Caco-2 (cell line): Measurements from ENCODE around the gene TBPL1. TPM values are rescaled to one million over a fixed set of nuclear protein-coding genes. Genes with fewer than 3 reads are reported as not detected.
"Not testable (repeated sequence)": the region's sequence is repeated elsewhere in the genome, so short reads cannot be mapped to it uniquely, and the experiment has no call there.

Experiments used
- BruUV-seq: library from RNA; stranded (reverse); fragments of 400-500 nt; replicated peaks from 2 replicates; lab custom pipeline; 2021; lab: Mats Ljungman, UMichigan
- CTCF ChIA-PET: fragments of 300-600 bp; sonication (Branson Sonifier 250); formaldehyde crosslinking; loops from one replicate; lab custom pipeline; 2022; ENCODE audit warnings: antibody characterized with exemption; lab: Charles Lee
- POLR2A ChIA-PET: fragments of 300-600 bp; sonication (Branson Sonifier 250); formaldehyde crosslinking; loops from one replicate; lab custom pipeline; 2022; ENCODE audit warnings: antibody characterized with exemption; lab: Charles Lee
- DNase-seq, 2 experiments: peaks; one replicate each; pipeline versions ENCODE4 v3.0.0 to v3.0.0-alpha.2; 2020 to 2022
- H3K27me3 ChIP-seq: replicated peaks from 2 replicates; pipeline ENCODE4 v1.6.0; 2011; ENCODE audit warnings: low read length; ENCODE audit not compliant: control insufficient read depth, insufficient read depth
- H3K36me3 ChIP-seq: 2 replicates; pipeline ENCODE4 v1.5.1; 2011; ENCODE audit warnings: low read length; ENCODE audit not compliant: control insufficient read depth, insufficient read depth
- H3K4me1 ChIP-seq: fragments of 250-450 bp; sonication (Bioruptor Pico); 2 replicates; pipeline ENCODE4 v1.5.1; 2020; ENCODE audit warnings: mild to moderate bottlenecking
- H3K4me3 ChIP-seq: 2 replicates; pipeline ENCODE4 v1.5.1; 2011; ENCODE audit warnings: low read depth, mild to moderate bottlenecking, control low read depth, low read length
- H3K9me3 ChIP-seq: fragments of 250-450 bp; sonication (Bioruptor Pico); 2 replicates; pipeline ENCODE4 v1.5.1; 2020; ENCODE audit warnings: mild to moderate bottlenecking, moderate library complexity
- H3K27ac Mint-ChIP-seq: one replicate; pipeline ENCODE4 v1.8.0; 2022; ENCODE audit warnings: mixed read lengths; ENCODE audit not compliant: unreplicated experiment
- H3K27me3 Mint-ChIP-seq: one replicate; pipeline ENCODE4 v1.8.0; 2022; ENCODE audit warnings: mixed read lengths; ENCODE audit not compliant: insufficient read depth, unreplicated experiment
- H3K36me3 Mint-ChIP-seq: one replicate; pipeline ENCODE4 v1.8.0; 2022; ENCODE audit warnings: mild to moderate bottlenecking, mixed read lengths; ENCODE audit not compliant: insufficient read depth, unreplicated experiment
- H3K4me1 Mint-ChIP-seq: one replicate; pipeline ENCODE4 v1.8.0; 2022; ENCODE audit warnings: low read depth, mixed read lengths; ENCODE audit not compliant: unreplicated experiment
- H3K4me3 Mint-ChIP-seq: one replicate; pipeline ENCODE4 v1.8.0; 2022; ENCODE audit warnings: mild to moderate bottlenecking, moderate library complexity, mixed read lengths; ENCODE audit not compliant: unreplicated experiment
- H3K9me3 Mint-ChIP-seq: one replicate; pipeline ENCODE4 v1.8.0; 2022; ENCODE audit warnings: mixed read lengths; ENCODE audit not compliant: unreplicated experiment
- CTCF ChIP-seq, 2 experiments: fragments of 200-600 bp in 1 of 2; IDR thresholded peaks; 1 replicate in 1 of 2; 2 replicates in 1 of 2; pipeline versions ENCODE4 v1.5.1 to v1.8.0; 2011 to 2022; ENCODE audit warnings: antibody characterized with exemption in 1 of 2, control low read depth in 1 of 2, inconsistent platforms in 1 of 2, low read depth in 1 of 2, low read length in 1 of 2, mild to moderate bottlenecking in 1 of 2, moderate library complexity in 1 of 2; ENCODE audit not compliant: insufficient read depth in 1 of 2, severe bottlenecking in 1 of 2, unreplicated experiment in 1 of 2
- intact Hi-C: fragments of 100-400 bp; cut with micrococcal nuclease; formaldehyde crosslinking; loops from one replicate; pipeline ENCODE4 v1.10.0; 2022; ENCODE audit not compliant: unreplicated experiment
- total RNA-seq: library from RNA; stranded (reverse); gene quantifications from 2 replicates; pipeline ENCODE4 v1.2.3, GENCODE V29; 2022

Gene TBPL1
- total RNA-seq, 1 experiment from 2014 or later = 19.3 TPM

GRCh38 chr6:133919362-133919761 lies 33.7 kb upstream of the TBPL1 start:
- Histone ChIP-seq H3K4me1 (no peaks in the 10 kb centered on the region), H3K4me3 (no peak overlapping the region), H3K27me3 (no peaks in the 10 kb centered on the region), H3K36me3 (no peaks in the 10 kb centered on the region), H3K9me3 (no peaks in the 10 kb centered on the region)
- no peak for TF ChIP-seq CTCF (IDR thresholded peaks at IDR 0.05; ENCODE audit: insufficient read depth in 1 of 2, low read depth in 1 of 2, low read length in 1 of 2, severe bottlenecking in 1 of 2, unreplicated experiment in 1 of 2)
- CTCF ChIA-PET = interaction anchor here (0.6 kb wide), 1 partner anchor 525 kb away, joined by 3 read pairs; no protein-coding TSS in a partner anchor
- no peaks in the 10 kb centered on the region for H3K4me1 Mint-ChIP-seq
- no peaks in the 10 kb centered on the region for H3K9me3 Mint-ChIP-seq
- intact Hi-C loops = no loop called here
- DNase-seq = no peak
- no peak overlapping the region for H3K27ac Mint-ChIP-seq
- BruUV-seq = no TSS peak
- POLR2A ChIA-PET = no interaction called here
- no peak overlapping the region for H3K4me3 Mint-ChIP-seq
- H3K36me3 Mint-ChIP-seq = no peaks in the 10 kb centered on the region
- H3K27me3 Mint-ChIP-seq = peaks cover 8% of the 10 kb centered on the region

GRCh38 chr6:133921249-133921859 lies 31.7 kb upstream of the TBPL1 start:
- intact Hi-C loops = loop anchor here (1.0 to 10.0 kb wide), 2 partner anchors 352 to 1023 kb away; no protein-coding TSS in a partner anchor
- ChIA-PET POLR2A (no interaction called here), CTCF (interaction anchor here (0.6 to 5.7 kb wide), 3 partner anchors 84 to 352 kb away, joined by 5 to 97 read pairs (median 6); no protein-coding TSS in a partner anchor)
- no peak overlapping the region for H3K27ac Mint-ChIP-seq
- Histone ChIP-seq H3K27me3 (no peaks in the 10 kb centered on the region), H3K4me1 (no peaks in the 10 kb centered on the region), H3K36me3 (no peaks in the 10 kb centered on the region), H3K9me3 (no peaks in the 10 kb centered on the region), H3K4me3 (no peak overlapping the region)
- no TSS peak for BruUV-seq
- peak; percentile 76 to 78 for DNase-seq
- no peak overlapping the region for H3K4me3 Mint-ChIP-seq
- no peaks in the 10 kb centered on the region for H3K36me3 Mint-ChIP-seq
- peaks cover 10% of the 10 kb centered on the region for H3K27me3 Mint-ChIP-seq
- no peaks in the 10 kb centered on the region for H3K9me3 Mint-ChIP-seq
- no peaks in the 10 kb centered on the region for H3K4me1 Mint-ChIP-seq
- TF ChIP-seq CTCF (IDR thresholded peaks at IDR 0.05; ENCODE audit: insufficient read depth in 1 of 2, low read depth in 1 of 2, low read length in 1 of 2, severe bottlenecking in 1 of 2, unreplicated experiment in 1 of 2) = peak; percentile 55 to 65

GRCh38 chr6:133923938-133924593 lies 29.0 kb upstream of the TBPL1 start:
- H3K4me1 ChIP-seq = no peaks in the 10 kb centered on the region
- H3K27me3 ChIP-seq = no peaks in the 10 kb centered on the region
- Mint-ChIP-seq H3K4me3 (no peak overlapping the region), H3K9me3 (no peaks in the 10 kb centered on the region), H3K4me1 (no peaks in the 10 kb centered on the region), H3K27ac (no peak overlapping the region), H3K27me3 (peaks cover 12% of the 10 kb centered on the region), H3K36me3 (no peaks in the 10 kb centered on the region)
- no TSS peak for BruUV-seq
- no peaks in the 10 kb centered on the region for H3K36me3 ChIP-seq
- intact Hi-C loops = loop anchor here (1.0 to 10.0 kb wide), 5 partner anchors 29 to 1021 kb away; partner anchors contain the start of gene TBPL1
- peak; percentile 71 to 77 for TF ChIP-seq CTCF (IDR thresholded peaks at IDR 0.05; ENCODE audit: insufficient read depth in 1 of 2, low read depth in 1 of 2, low read length in 1 of 2, severe bottlenecking in 1 of 2, unreplicated experiment in 1 of 2)
- no peaks in the 10 kb centered on the region for H3K9me3 ChIP-seq
- no peak overlapping the region for H3K4me3 ChIP-seq
- CTCF ChIA-PET = interaction anchor here (0.6 to 5.7 kb wide), 12 partner anchors 13 to 355 kb away, joined by 3 to 97 read pairs (median 4); no protein-coding TSS in a partner anchor
- peak; percentile 54 to 69 for DNase-seq
- POLR2A ChIA-PET = no interaction called here

GRCh38 chr6:133931221-133931620 lies 21.8 kb upstream of the TBPL1 start:
- Mint-ChIP-seq H3K9me3 (peaks cover 11% of the 10 kb centered on the region), H3K27me3 (peaks cover 11% of the 10 kb centered on the region)
- H3K4me3 Mint-ChIP-seq, POLR2A ChIA-PET, H3K36me3 Mint-ChIP-seq, H3K36me3 ChIP-seq, BruUV-seq, H3K4me3 ChIP-seq, H3K9me3 ChIP-seq, H3K27me3 ChIP-seq, H3K4me1 ChIP-seq, H3K4me1 Mint-ChIP-seq, intact Hi-C loops, H3K27ac Mint-ChIP-seq, DNase-seq: not testable (repeated sequence)
- CTCF ChIA-PET = interaction anchor here (1.4 kb wide), 1 partner anchor 166 kb away, joined by 5 read pairs; no protein-coding TSS in a partner anchor
